ENCODE results near the gene PSMD2. TPM values are rescaled to one million over a fixed set of nuclear protein-coding genes. Genes with fewer than 3 reads are reported as not detected.
A peak's percentile ranks its signal among the peaks of the same experiment; 100 is the strongest.

Gene PSMD2
- total RNA-seq, 2 donors from 2014 or later: 230 to 272 TPM

DNA sequence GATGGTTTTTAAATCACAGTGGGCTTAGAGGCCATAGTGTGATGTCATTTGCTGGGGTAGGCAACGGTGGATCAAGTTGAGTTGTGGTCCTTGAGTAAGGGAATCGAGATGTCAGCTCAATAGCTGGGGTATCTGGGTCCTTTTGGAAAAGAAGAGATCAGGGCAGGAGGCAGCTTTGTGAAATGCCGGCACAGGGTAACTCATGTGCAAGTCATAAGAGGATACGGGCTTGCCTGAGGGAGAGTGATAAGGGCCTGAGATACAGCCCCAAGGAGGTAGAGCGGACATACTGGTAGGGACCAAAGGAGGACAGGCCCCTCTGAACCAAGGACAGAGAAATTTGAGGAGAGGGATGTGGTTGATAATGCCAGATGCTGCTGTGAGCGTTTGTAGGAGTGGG lies 34.1 kb downstream of the PSMD2 start:
- no peak overlapping the region for H3K4me3 ChIP-seq
- H3K4me1 ChIP-seq (replicated peaks): peaks cover 12% of the 10 kb centered on the region
- WGBS: 81% methylated on average over 6 of the region's 6 CpGs
- H3K9me3 ChIP-seq: no peaks in the 10 kb centered on the region
- H3K27ac ChIP-seq: no peak overlapping the region
- peaks cover 20 to 40% of the 10 kb centered on the region in 2 donors for H3K36me3 ChIP-seq
- DNase-seq (ENCODE audit: low spot score): no peak
- intact Hi-C loops (cut with DNase I): no loop called here
- no peaks in the 10 kb centered on the region for H3K27me3 ChIP-seq (replicated peaks; ENCODE audit: insufficient read depth)
- TF ChIP-seq POLR2AphosphoS5 (IDR thresholded peaks at IDR 0.05) (no peak), POLR2A (IDR thresholded peaks at IDR 0.05) (no peak)
- TF ChIP-seq, protein P1, sequence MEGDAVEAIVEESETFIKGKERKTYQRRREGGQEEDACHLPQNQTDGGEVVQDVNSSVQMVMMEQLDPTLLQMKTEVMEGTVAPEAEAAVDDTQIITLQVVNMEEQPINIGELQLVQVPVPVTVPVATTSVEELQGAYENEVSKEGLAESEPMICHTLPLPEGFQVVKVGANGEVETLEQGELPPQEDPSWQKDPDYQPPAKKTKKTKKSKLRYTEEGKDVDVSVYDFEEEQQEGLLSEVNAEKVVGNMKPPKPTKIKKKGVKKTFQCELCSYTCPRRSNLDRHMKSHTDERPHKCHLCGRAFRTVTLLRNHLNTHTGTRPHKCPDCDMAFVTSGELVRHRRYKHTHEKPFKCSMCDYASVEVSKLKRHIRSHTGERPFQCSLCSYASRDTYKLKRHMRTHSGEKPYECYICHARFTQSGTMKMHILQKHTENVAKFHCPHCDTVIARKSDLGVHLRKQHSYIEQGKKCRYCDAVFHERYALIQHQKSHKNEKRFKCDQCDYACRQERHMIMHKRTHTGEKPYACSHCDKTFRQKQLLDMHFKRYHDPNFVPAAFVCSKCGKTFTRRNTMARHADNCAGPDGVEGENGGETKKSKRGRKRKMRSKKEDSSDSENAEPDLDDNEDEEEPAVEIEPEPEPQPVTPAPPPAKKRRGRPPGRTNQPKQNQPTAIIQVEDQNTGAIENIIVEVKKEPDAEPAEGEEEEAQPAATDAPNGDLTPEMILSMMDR (IDR thresholded peaks at IDR 0.05): no peak

DNA sequence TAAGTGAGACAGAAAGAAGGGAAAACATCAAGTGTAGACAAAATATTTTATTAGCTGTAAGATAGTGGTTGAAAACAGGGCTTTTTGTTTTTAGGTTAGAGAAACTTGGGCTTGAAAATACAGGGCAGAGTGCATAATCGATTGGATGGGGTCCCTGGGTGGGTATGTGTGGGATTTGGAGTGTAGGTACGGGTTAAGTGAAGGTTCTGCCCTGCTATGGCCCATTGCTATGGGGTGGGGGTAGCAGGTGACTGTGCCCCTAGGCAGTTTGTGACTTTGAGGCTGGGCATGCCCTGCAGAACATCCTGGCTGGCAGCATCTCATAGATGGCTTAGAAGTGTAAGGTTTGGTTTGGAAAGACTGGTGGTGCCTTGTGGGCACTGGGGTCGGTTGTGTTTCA lies 34.7 kb downstream of the PSMD2 start:
- DNase-seq (ENCODE audit: low spot score): no peak
- TF ChIP-seq, protein P1 (IDR thresholded peaks at IDR 0.05): no peak
- TF ChIP-seq POLR2A (IDR thresholded peaks at IDR 0.05) (no peak), POLR2AphosphoS5 (IDR thresholded peaks at IDR 0.05) (no peak)
- WGBS: 79% methylated on average over 3 of the region's 3 CpGs
- Histone ChIP-seq H3K27ac (no peak overlapping the region), H3K9me3 (no peaks in the 10 kb centered on the region), H3K36me3 (peaks cover 16 to 37% of the 10 kb centered on the region in 2 donors), H3K4me3 (no peak overlapping the region), H3K27me3 (replicated peaks; ENCODE audit: insufficient read depth) (no peaks in the 10 kb centered on the region), H3K4me1 (replicated peaks) (peaks cover 14% of the 10 kb centered on the region)
- intact Hi-C loops (cut with DNase I): no loop called here

DNA sequence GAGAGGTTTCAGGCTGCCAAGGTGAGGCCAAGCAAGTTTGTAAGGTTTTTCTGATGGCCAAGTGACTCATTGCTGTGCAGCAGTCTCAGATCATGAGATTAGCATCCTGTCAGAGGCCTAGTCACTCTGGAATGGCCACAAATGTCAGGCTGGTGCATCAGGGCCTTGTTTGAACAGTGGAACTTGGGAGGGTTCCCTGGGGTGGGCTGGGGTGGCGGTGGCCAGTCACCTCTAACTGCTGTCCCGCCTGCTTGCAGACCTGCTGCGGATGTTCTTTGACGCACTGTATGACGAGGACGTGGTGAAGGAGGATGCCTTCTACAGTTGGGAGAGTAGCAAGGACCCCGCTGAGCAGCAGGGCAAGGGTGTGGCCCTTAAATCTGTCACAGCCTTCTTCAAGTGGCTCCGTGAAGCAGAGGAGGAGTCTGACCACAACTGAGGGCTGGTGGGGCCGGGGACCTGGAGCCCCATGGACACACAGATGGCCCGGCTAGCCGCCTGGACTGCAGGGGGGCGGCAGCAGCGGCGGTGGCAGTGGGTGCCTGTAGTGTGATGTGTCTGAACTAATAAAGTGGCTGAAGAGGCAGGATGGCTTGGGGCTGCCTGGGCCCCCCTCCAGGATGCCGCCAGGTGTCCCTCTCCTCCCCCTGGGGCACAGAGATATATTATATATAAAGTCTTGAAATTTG lies 35.6 kb downstream of the PSMD2 start:
- intact Hi-C loops (cut with DNase I): no loop called here
- H3K4me1 ChIP-seq (replicated peaks): peaks cover 14% of the 10 kb centered on the region
- TF ChIP-seq POLR2A (IDR thresholded peaks at IDR 0.05) (no peak), POLR2AphosphoS5 (IDR thresholded peaks at IDR 0.05) (no peak)
- TF ChIP-seq, protein P1 (IDR thresholded peaks at IDR 0.05): no peak
- no peak overlapping the region for H3K4me3 ChIP-seq
- 74% methylated on average over 15 of the region's 15 CpGs for WGBS
- H3K9me3 ChIP-seq: no peaks in the 10 kb centered on the region
- H3K27me3 ChIP-seq (replicated peaks; ENCODE audit: insufficient read depth): no peaks in the 10 kb centered on the region
- H3K36me3 ChIP-seq: peaks cover 10 to 28% of the 10 kb centered on the region in 2 donors
- H3K27ac ChIP-seq: peak overlapping the region; percentile 94 to 97
- DNase-seq (ENCODE audit: low spot score): no peak

DNA sequence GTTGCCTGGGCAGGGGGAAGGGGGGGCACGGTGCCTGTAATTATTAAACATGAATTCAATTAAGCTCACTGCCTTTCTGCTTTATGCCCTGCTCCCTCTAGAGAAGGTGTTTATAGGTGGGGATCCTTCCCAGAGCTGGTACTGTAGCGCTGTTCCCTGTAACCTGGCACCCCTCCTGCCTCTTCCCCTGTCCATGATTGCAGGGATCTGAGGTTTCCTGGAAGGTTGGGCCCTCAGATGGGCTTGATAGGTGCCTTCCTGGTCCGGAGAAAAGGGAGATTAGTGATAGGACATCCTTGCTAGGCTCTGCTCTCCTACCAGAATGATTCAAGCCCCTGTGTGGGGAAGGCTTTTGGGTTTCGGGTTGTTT lies 36.2 kb downstream of the PSMD2 start:
- TF ChIP-seq POLR2AphosphoS5 (IDR thresholded peaks at IDR 0.05) (no peak), POLR2A (IDR thresholded peaks at IDR 0.05) (no peak)
- TF ChIP-seq, protein P1 (IDR thresholded peaks at IDR 0.05): no peak
- Histone ChIP-seq H3K4me1 (replicated peaks) (peaks cover 14% of the 10 kb centered on the region), H3K36me3 (peaks cover 10 to 23% of the 10 kb centered on the region in 2 donors), H3K27ac (peak overlapping the region; percentile 94 to 97), H3K27me3 (replicated peaks; ENCODE audit: insufficient read depth) (no peaks in the 10 kb centered on the region), H3K4me3 (peak overlapping the region in 1 of 2 donors; percentile 78), H3K9me3 (no peaks in the 10 kb centered on the region)
- 23% methylated on average over 4 of the region's 4 CpGs for WGBS
- intact Hi-C loops (cut with DNase I): no loop called here
- peak; percentile 19 for DNase-seq (ENCODE audit: low spot score)
